HG02763 (cell line): ENCODE data around the gene EFNB2.

Experiments used
- ATAC-seq: cut with Tn5 transposase; IDR thresholded peaks from one replicate; pipeline ENCODE4 v1.9.1; 2021; ENCODE audit warnings: mild to moderate bottlenecking, moderate library complexity; ENCODE audit not compliant: unreplicated experiment

EFNB2 gene

GRCh38 chr13:106487129-106487528, 48.3 kb downstream of the EFNB2 start:
- ATAC-seq, result no peak

- ATAC-seq, result no peak
Observed at GRCh38 chr13:106486287-106486686, 49.2 kb downstream of the EFNB2 start.

GRCh38 chr13:106484537-106485193, 50.8 kb downstream of the EFNB2 start:
- no peak for ATAC-seq

GRCh38 chr13:106484084-106484483, 51.4 kb downstream of the EFNB2 start:
- no peak for ATAC-seq

- ATAC-seq, result no peak
Observed at GRCh38 chr13:106481919-106482318, 53.5 kb downstream of the EFNB2 start.

GRCh38 chr13:106480351-106480910, 55.0 kb downstream of the EFNB2 start:
- ATAC-seq, result no peak

GRCh38 chr13:106479929-106480328, 55.5 kb downstream of the EFNB2 start:
- ATAC-seq, result no peak

- ATAC-seq, result no peak
Observed at GRCh38 chr13:106478116-106478515, 57.3 kb downstream of the EFNB2 start.

GRCh38 chr13:106477303-106477702, 58.2 kb downstream of the EFNB2 start:
- no peak for ATAC-seq

- ATAC-seq, result no peak
Observed at GRCh38 chr13:106475852-106476251, 59.6 kb downstream of the EFNB2 start.

GRCh38 chr13:106474912-106475311, 60.5 kb downstream of the EFNB2 start:
- no peak for ATAC-seq

GRCh38 chr13:106473154-106473553, 62.3 kb downstream of the EFNB2 start:
- ATAC-seq, result no peak

GRCh38 chr13:106472621-106473020, 62.8 kb downstream of the EFNB2 start:
- ATAC-seq, result no peak

- ATAC-seq, result no peak
Observed at GRCh38 chr13:106471957-106472543, 63.4 kb downstream of the EFNB2 start.

GRCh38 chr13:106470576-106470975, 64.9 kb downstream of the EFNB2 start:
- no peak for ATAC-seq

- no peak for ATAC-seq
Observed at GRCh38 chr13:106468744-106469590, 66.5 kb downstream of the EFNB2 start.

- no peak for ATAC-seq
Observed at GRCh38 chr13:106468207-106468606, 67.3 kb downstream of the EFNB2 start.

- no peak for ATAC-seq
Observed at GRCh38 chr13:106467427-106468122, 67.9 kb downstream of the EFNB2 start.

- no peak for ATAC-seq
Observed at GRCh38 chr13:106466691-106467426, 68.6 kb downstream of the EFNB2 start.

GRCh38 chr13:106464076-106464475, 71.4 kb downstream of the EFNB2 start:
- no peak for ATAC-seq
